ENCODE data around the gene KRTAP4-12.
"Not testable (repeated sequence)": the region's sequence is repeated elsewhere in the genome, so short reads cannot be mapped to it uniquely, and the experiment has no call there.

Gene KRTAP4-12

DNA sequence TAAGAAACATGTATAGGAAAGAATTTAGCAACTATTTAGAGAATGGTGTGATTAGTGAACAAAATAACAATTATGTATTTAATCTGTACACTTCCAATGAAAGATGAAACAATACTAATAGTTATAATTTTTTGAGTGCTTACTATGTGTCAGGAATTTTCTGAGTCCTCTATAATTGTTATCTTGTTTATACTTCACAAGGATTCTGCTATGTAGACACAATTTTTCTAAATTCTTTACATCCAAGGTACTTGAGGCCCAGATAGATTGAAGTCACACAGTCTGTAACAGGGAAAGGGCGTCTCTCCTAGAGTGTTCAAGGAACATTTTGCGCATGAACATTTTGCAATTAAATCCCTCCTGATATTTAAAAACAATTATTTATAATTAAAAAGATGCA lies 1.1 kb upstream of the KRTAP4-12 start:
- no peak for DNase-seq

GRCh38 chr17:41123292-41123990 lies 541 bp downstream of the KRTAP4-12 start:
- DNase-seq: not testable (repeated sequence)

DNA sequence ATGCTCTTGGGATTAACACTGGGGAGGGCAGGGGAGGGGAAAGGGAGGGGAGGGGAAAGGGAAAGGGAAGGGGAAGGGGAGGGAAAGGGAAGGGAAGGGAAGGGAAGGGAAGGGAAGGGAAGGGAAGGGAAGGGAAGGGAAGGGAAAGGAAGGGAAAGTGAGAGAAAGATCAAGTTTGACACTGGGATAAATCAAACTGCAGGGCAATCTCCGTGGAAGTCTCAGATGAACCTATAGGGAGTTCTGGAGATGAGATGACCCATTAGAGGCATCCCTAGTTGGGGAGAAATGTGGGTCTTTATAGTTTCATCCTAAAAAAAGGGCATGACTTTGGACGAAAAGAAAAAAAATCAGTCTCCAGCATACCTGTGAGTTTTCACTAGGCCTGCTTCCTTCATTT lies 2.2 kb downstream of the KRTAP4-12 start:
- no peak for DNase-seq

GRCh38 chr17:41119696-41120690 lies 4.0 kb downstream of the KRTAP4-12 start:
- DNase-seq: not testable (repeated sequence)

- no peak for DNase-seq
Measured at GRCh38 chr17:41118721-41119120, 5.3 kb downstream of the KRTAP4-12 start.

DNA sequence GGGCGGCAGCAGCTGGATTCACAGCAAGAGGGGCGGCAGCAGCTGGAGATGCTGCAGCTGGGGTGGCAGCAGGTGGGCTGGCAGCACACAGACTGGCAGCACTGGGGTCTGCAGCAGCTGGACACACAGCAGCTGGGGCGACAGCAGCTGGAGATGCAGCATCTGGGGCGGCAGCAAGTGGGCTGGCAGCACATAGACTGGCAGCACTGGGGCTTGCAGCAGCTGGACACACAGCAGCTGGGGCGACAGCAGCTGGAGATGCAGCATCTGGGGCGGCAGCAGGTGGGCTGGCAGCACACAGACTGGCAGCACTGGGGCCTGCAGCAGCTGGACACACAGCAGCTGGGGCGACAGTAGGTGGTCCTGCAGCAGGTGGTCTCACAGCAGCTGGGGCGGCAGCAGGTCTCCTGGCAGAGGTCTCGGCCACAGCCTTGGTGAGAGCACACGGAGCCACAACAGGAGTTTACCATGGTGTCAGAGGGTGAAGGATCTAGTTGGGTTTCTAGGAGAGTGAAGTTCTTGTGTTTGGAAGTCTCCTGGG lies 6.1 kb downstream of the KRTAP4-12 start, which contains the start of gene KRTAP4-11:
Gene KRTAP4-11 (minus strand): TSS at position 528 of the 541 bp plus-strand sequence. CDS start 58 bp downstream, at position 470.
- not testable (repeated sequence) for DNase-seq

DNA sequence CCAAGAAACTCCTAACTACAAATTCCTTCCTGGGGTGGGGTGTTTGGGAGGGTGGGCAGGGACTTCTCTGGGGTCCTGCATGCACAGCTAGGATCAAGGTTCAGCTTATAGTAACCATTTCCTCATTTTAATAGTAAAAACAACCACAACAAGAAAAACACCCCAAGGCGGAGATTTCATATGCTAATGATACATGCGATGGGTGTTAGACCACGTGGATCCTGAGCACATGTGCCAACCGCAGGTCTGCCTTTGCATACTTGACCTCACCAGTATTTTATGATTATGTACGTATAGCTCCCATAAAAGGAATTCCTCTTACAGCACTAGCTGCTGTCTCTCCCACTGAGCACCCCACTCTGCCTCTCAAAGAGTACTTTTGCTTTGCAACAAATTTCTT lies 7.7 kb downstream of the KRTAP4-12 start:
- no peak for DNase-seq

DNA sequence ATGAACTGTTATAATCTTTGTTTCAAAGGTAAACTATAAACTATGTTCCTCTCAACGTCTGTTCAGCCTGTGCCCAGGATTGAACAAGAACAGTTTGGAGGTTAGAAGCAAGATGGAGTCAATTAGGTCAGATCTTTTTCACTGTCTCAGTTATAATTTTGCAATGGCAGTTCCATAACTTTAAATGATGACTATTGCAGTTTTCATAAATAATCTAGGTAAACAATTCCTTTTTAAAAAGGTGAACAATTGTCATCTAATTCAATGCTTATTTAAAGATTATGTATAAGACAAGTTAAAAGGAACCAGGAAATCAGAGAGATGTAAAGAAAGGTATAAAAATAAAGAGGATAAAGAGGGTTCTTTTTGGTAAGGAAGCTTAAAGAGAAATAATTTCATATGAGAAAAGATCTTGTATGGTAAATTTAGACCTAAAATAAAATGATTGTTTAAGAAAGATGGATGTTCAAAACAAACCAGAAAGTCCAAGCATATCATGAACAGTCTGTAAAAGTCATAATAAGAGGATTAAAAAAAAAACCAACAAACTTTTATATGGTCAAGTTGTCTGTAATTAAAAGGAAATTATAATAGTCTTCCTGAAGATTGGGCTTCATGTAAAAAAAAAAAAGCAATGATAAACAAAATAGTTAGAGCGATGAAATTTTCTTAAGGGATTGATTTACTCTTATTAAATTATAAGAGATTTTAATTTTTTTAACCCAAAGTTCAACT lies 12.7 kb downstream of the KRTAP4-12 start:
- DNase-seq: no peak

DNA sequence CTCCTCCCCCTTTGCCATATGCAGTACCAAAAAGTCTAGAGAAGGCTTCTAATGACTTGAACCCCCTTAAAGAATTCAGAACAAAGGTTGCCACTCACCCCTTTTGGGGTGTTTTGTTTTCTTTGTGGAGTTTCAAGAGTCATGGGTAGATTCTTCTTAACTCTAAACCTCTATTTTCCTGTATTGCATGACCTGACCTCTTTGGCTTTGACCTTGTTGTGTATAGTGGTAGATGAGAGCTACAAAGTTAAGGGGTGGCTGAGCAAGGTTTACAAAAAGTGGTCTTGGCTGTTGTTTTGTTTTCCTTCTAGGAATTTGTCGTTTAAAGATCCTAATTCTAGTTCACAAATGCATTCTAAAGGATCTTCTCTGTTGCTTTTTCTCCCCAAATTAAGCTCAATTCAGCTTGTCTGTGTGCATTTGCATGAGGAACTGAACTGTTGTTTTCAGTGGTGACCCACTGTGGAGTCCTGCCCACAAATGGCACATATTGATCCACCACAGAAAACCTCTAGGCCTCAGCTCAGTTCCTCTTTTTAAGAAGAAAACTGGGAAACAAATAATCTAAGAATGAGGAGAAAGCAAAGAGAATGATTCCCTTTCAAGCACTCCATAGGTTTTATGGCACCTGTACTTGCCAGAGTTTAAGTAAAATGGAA lies 15.1 kb downstream of the KRTAP4-12 start:
- not testable (repeated sequence) for DNase-seq

GRCh38 chr17:41107941-41108450 lies 16.0 kb downstream of the KRTAP4-12 start:
- no peak for DNase-seq

DNA sequence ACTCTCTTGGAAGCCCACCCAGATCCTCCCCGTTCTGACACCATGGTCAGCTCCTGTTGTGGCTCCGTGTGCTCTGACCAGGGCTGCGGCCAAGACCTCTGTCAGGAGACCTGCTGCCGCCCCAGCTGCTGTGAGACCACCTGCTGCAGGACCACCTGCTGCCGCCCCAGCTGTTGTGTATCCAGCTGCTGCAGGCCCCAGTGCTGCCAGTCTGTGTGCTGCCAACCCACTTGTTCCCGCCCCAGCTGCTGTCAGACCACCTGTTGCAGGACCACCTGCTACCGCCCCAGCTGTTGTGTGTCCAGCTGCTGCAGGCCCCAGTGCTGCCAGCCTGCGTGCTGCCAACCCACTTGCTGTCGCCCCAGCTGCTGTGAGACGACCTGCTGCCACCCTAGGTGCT lies 18.6 kb downstream of the KRTAP4-12 start, which contains the start of gene KRTAP4-9:
Gene KRTAP4-9 (plus strand): TSS at position 43 of the 400 bp plus-strand sequence. CDS start 0 bp downstream, at position 43.
- DNase-seq: not testable (repeated sequence)

DNA sequence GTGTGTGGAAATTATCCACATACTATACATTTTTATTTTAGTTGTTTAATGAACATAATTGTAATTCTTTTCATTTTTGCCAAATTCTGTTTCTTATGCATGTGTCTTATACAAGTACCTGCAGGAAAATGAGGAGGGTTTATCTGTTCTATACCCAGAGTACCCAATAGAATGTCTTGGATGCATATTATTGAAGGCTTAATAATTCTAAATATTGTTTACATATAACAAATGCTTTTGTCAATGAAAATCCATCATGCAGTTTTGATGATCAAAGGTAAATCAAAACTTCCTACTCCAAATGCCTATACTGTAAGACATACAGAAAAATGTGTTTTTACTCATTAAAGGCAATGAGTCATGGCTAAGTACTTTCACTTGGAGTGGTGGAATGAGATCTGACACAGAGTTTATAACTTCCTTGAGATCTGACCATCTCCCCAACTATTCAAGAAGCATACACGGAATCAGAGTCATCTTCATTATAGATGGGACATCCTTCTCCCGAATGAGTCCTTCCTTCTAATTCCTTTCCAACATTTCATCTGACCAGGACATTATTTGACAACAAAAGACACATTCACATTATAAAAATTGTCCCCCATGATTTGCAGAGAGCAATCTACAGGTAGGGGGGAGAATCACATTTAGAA lies 19.5 kb downstream of the KRTAP4-12 start:
- not testable (repeated sequence) for DNase-seq

DNA sequence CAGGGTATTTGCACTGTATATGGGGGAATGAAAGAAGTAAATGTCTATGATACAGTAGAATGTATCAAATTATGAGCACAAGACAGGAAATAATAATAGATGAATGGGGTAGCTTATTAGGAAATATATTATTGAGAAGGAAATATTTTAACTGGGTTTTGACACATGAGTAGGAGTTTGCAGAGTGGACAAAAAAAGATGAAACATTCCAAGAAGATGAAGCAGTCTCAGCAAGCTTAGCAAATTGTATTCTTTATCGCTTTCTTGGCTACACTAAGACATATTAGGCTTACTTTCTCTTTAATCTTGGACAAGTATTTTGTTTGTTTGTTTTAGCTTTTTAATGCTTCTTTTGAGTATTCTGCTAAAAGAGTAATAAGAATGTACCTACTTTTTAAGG lies 20.1 kb downstream of the KRTAP4-12 start:
- no peak for DNase-seq

DNA sequence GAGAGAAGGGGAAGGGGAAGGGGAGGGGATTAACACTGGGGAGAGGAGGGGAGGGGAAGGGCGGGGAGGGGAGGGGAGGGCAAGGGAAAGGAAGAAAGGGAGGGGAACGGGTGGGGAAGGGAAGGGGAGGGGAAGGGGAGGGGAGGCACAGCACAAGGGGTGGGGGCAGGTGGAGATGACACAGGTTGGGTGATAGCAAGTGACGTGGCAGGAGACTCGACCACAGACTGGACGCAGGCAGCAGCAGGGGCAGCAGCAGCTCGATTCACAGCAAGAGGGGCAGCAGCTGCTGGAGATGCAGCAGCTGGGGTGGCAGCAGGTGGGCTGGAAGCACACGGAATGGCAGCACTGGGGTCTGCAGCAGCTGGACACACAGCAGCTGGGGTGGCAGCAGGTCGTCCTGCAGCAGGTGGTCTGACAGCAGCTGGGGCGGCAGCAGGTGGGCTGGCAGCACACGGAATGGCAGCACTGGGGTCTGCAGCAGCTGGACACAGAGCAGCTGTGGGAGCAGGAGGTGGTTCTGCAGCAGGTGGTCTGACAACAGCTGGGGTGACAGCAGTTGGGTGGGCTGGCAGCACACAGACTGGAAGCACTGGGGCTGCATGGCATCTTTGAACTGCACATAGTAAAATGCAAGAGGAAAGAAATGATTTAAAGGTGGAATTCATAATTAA lies 22.3 kb downstream of the KRTAP4-12 start, which contains the start of gene KRTAP4-16:
Gene KRTAP4-16 (minus strand): TSS at position 624 of the 674 bp plus-strand sequence. CDS start 0 bp downstream, at position 624.
- DNase-seq: no peak

DNA sequence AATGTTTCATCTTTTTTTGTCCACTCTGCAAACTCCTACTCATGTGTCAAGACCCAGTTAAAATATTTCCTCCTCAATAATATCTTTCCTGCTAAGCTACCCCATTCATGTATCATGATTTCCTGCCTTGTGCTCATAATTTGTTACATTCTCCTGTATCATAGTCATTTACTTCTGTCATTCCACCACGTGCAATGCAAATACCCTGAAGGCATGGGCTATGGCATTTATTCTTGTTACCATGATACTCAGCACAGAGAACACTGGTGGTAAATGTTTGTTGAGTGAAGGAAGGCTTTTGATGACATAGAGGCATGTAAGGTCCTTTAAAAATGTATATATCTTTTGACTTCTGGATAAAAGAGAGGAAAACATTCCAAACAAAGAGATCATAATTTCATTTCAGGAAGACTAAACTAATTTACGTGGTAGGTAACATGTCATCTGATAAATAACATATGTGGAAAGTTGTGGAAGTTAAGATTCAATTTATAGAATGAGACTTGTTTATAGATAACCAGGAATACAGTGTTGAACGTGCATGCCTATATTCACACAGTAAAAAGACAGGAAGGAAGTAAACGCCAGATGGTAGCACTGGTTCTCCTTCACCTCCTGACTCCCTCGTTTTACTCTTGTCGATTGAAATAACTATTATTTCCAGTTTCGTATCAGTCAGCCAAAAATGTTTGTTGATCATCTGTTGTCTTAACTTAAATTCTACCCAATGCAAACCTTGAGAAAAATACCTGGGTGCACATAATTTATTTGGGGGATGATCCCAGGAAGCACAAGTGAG lies 24.1 kb downstream of the KRTAP4-12 start:
- not testable (repeated sequence) for DNase-seq

GRCh38 chr17:41098481-41098880 lies 25.5 kb downstream of the KRTAP4-12 start:
- no peak for DNase-seq

DNA sequence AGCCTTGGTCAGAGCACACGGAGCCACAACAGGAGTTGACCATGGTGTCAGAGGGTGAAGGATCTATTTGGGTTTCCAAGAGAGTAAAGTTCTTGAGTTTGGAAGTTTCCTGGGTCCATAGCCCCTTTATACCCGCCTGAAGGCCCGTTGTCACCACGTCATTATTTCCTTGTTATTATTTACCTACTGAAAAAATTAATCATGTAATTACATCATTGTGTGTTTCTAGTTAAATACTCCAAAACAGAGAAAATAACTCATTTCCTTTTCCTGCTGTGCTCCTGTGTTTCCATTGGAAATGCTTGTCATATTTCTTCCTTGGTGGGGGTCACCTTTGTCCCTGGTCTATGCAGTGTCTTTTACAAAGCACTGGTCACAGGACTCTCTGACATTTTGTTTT lies 25.9 kb downstream of the KRTAP4-12 start, which contains the start of gene KRTAP4-8:
Gene KRTAP4-8 (minus strand): TSS at position 101 of the 400 bp plus-strand sequence. CDS start 58 bp downstream, at position 43.
- DNase-seq: no peak

DNA sequence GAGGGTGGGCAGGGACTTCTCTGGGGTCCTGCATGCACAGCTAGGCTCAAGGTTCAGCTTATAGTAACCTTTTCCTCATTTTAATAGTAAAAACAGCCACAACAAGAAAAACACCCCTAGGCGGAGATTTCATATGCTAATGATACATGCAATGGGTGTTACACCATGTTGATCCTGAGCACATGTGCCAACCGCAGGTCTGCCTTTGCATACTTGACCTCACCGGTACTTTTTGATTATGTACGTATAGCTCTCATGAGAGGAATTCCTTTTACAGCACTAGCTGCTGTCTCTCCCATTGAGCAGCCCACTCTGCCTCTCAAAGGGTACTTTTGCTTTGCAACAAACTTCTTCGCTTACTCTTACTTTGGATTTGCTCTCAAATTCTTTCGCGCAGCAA lies 27.9 kb downstream of the KRTAP4-12 start:
- no peak for DNase-seq

GRCh38 chr17:41088760-41089352 lies 35.1 kb downstream of the KRTAP4-12 start:
- DNase-seq: not testable (repeated sequence)
